ENCODE results near the gene ZFYVE28.
"Not testable (repeated sequence)": the region's sequence is repeated elsewhere in the genome, so short reads cannot be mapped to it uniquely, and the experiment has no call there.

ZFYVE28 gene

GRCh38 chr4:2446656-2447564 lies 28.5 kb upstream of the ZFYVE28 start:
- DNase-seq (ENCODE audit: low spot score) = no peak

- no peak for DNase-seq (ENCODE audit: low spot score)
Measured at GRCh38 chr4:2445571-2445970, 27.1 kb upstream of the ZFYVE28 start.

GRCh38 chr4:2445130-2445529 lies 26.7 kb upstream of the ZFYVE28 start:
- DNase-seq (ENCODE audit: low spot score) = no peak

- no peak for DNase-seq (ENCODE audit: low spot score)
Measured at GRCh38 chr4:2443956-2444740, 25.7 kb upstream of the ZFYVE28 start.

GRCh38 chr4:2443061-2443730 lies 24.8 kb upstream of the ZFYVE28 start:
- no peak for DNase-seq (ENCODE audit: low spot score)

GRCh38 chr4:2442175-2442993 lies 23.9 kb upstream of the ZFYVE28 start:
- DNase-seq (ENCODE audit: low spot score) = no peak

GRCh38 chr4:2441393-2442174 lies 23.1 kb upstream of the ZFYVE28 start:
- DNase-seq (ENCODE audit: low spot score) = peak; percentile 73

GRCh38 chr4:2438822-2439718 lies 20.6 kb upstream of the ZFYVE28 start:
- DNase-seq (ENCODE audit: low spot score) = no peak

GRCh38 chr4:2437475-2438215 lies 19.2 kb upstream of the ZFYVE28 start:
- DNase-seq (ENCODE audit: low spot score) = no peak

- no peak for DNase-seq (ENCODE audit: low spot score)
Measured at GRCh38 chr4:2436761-2437474, 18.5 kb upstream of the ZFYVE28 start.

- no peak for DNase-seq (ENCODE audit: low spot score)
Measured at GRCh38 chr4:2436301-2436700, 17.9 kb upstream of the ZFYVE28 start.

- DNase-seq (ENCODE audit: low spot score) = no peak
Measured at GRCh38 chr4:2434420-2434819, 16.0 kb upstream of the ZFYVE28 start.

GRCh38 chr4:2433609-2434350 lies 15.3 kb upstream of the ZFYVE28 start:
- no peak for DNase-seq (ENCODE audit: low spot score)

- DNase-seq (ENCODE audit: low spot score) = no peak
Measured at GRCh38 chr4:2432991-2433530, 14.6 kb upstream of the ZFYVE28 start.

- no peak for DNase-seq (ENCODE audit: low spot score)
Measured at GRCh38 chr4:2432004-2432403, 13.6 kb upstream of the ZFYVE28 start.

- DNase-seq (ENCODE audit: low spot score) = not testable (repeated sequence)
Measured at GRCh38 chr4:2429945-2430757, 11.7 kb upstream of the ZFYVE28 start.
